BJ (cell line): ENCODE results near the gene KIF16B. TPM values are rescaled to one million over a fixed set of nuclear protein-coding genes. Genes with fewer than 3 reads are reported as not detected.

Experiments used
- CTCF ChIA-PET: fragments of 350-600 bp; formaldehyde crosslinking; extraction: SDS; loops from one replicate; lab custom pipeline; 2021; ENCODE audit warnings: antibody characterized with exemption, inconsistent platforms; lab: Yijun Ruan, JAX
- POLR2A ChIA-PET: fragments of 300-600 bp; sonication (Branson Sonifier 250); formaldehyde crosslinking; extraction: SDS; loops from one replicate; lab custom pipeline; 2021; ENCODE audit warnings: antibody characterized with exemption; lab: Charles Lee
- DNase-seq: peaks from one replicate; pipeline ENCODE4 v3.0.0-alpha.2; 2011; ENCODE audit warnings: low read depth
- H3K27me3 ChIP-seq: 2 replicates; pipeline ENCODE4 v1.6.0; 2011; ENCODE audit warnings: low read length; ENCODE audit not compliant: control insufficient read depth, insufficient read depth
- H3K36me3 ChIP-seq: 2 replicates; pipeline ENCODE4 v1.5.1; 2011; ENCODE audit warnings: low read length; ENCODE audit not compliant: control insufficient read depth, insufficient read depth
- H3K4me3 ChIP-seq: 2 replicates; pipeline ENCODE4 v1.5.1; 2011; ENCODE audit warnings: low read depth, mild to moderate bottlenecking, control low read depth, low read length
- CTCF ChIP-seq: IDR thresholded peaks from 2 replicates; pipeline ENCODE4 v1.5.1; 2011; ENCODE audit warnings: low read depth, mild to moderate bottlenecking, control low read depth, inconsistent platforms, low read length, moderate library complexity; ENCODE audit not compliant: insufficient read depth
- polyA plus RNA-seq: library from polyadenylated mRNA; depleted of rRNA; stranded (reverse); fragments of >200 nt; gene quantifications from 2 replicates; pipeline ENCODE4 v1.2.3, GENCODE V29; 2011

The KIF16B gene
- polyA plus RNA-seq, 1 experiment: 3.2 TPM

GRCh38 chr20:16589623-16590022 lies 16.4 kb upstream of the KIF16B start:
- POLR2A ChIA-PET: no interaction called here
- H3K4me3 ChIP-seq: no peak overlapping the region
- DNase-seq: no peak
- H3K27me3 ChIP-seq: no peaks in the 10 kb centered on the region
- H3K36me3 ChIP-seq: no peaks in the 10 kb centered on the region
- CTCF ChIA-PET: interaction anchor here (0.8 kb wide), 1 partner anchor 68 kb away, joined by 4 read pairs; no protein-coding TSS in a partner anchor
- TF ChIP-seq CTCF: no peak

- no peaks in the 10 kb centered on the region for H3K36me3 ChIP-seq
- DNase-seq: no peak
- no peaks in the 10 kb centered on the region for H3K27me3 ChIP-seq
- POLR2A ChIA-PET: no interaction called here
- H3K4me3 ChIP-seq: no peak overlapping the region
- CTCF ChIA-PET: no interaction called here
- no peak for TF ChIP-seq CTCF
Observed at GRCh38 chr20:16588241-16588640, 15.0 kb upstream of the KIF16B start.

GRCh38 chr20:16587066-16587465 lies 13.8 kb upstream of the KIF16B start:
- POLR2A ChIA-PET: no interaction called here
- CTCF ChIA-PET: no interaction called here
- Histone ChIP-seq H3K36me3 (no peaks in the 10 kb centered on the region), H3K4me3 (no peak overlapping the region), H3K27me3 (no peaks in the 10 kb centered on the region)
- no peak for TF ChIP-seq CTCF
- DNase-seq: no peak

- TF ChIP-seq CTCF: no peak
- no peak for DNase-seq
- ChIA-PET CTCF (no interaction called here), POLR2A (no interaction called here)
- no peaks in the 10 kb centered on the region for H3K27me3 ChIP-seq
- H3K4me3 ChIP-seq: no peak overlapping the region
- no peaks in the 10 kb centered on the region for H3K36me3 ChIP-seq
Observed at GRCh38 chr20:16583474-16583873, 10.2 kb upstream of the KIF16B start.

GRCh38 chr20:16581241-16581640 lies 8.0 kb upstream of the KIF16B start:
- no peak for DNase-seq
- ChIA-PET POLR2A (no interaction called here), CTCF (no interaction called here)
- H3K36me3 ChIP-seq: no peaks in the 10 kb centered on the region
- H3K27me3 ChIP-seq: no peaks in the 10 kb centered on the region
- no peak for TF ChIP-seq CTCF
- no peak overlapping the region for H3K4me3 ChIP-seq
